Thyroid gland (tissue), 4 donors: ENCODE results near the gene ARL9. TPM values are rescaled to one million over a fixed set of nuclear protein-coding genes. Genes with fewer than 3 reads are reported as not detected.

ENCODE experiments used
- DNase-seq, 2 donors: peaks; one replicate each; pipeline ENCODE4 v3.0.0-alpha.2; 2019
- H3K27ac ChIP-seq, 3 donors: fragments of 200-600 bp; sonication (generic); 1 replicate in 2 of 3; 2 replicates in 1 of 3; pipeline ENCODE4 v1.5.1; 2016 to 2019; ENCODE audit warnings: mild to moderate bottlenecking in 1 of 3, moderate library complexity in 1 of 3
- H3K27me3 ChIP-seq: fragments of 200-600 bp; sonication (generic); one replicate; pipeline ENCODE4 v1.5.1; 2019
- H3K36me3 ChIP-seq, 2 donors: fragments of 200-600 bp; sonication (generic); one replicate each; pipeline ENCODE4 v1.5.1; 2016 to 2019
- H3K4me1 ChIP-seq, 2 donors: fragments of 200-600 bp; sonication (generic); one replicate each; pipeline ENCODE4 v1.5.1; 2017 to 2019
- H3K4me3 ChIP-seq, 3 donors: fragments of 200-600 bp; sonication (generic); replicated peaks in 1 of 3; 1 replicate in 2 of 3; 2 replicates in 1 of 3; pipeline ENCODE4 v1.5.1; 2016; ENCODE audit warnings: mild to moderate bottlenecking in 1 of 3
- H3K9me3 ChIP-seq: fragments of 200-600 bp; sonication (generic); one replicate; pipeline ENCODE4 v1.5.1; 2017
- POLR2A ChIP-seq, 2 donors: fragments of 450-650 bp; IDR thresholded peaks; one replicate each; pipeline ENCODE4 v1.6.1; 2017; ENCODE audit warnings: antibody characterized with exemption in 2 of 2, mild to moderate bottlenecking in 2 of 2, moderate library complexity in 1 of 2
- WGBS, 2 donors: methylation state at CpG; one replicate each; pipeline ENCODE4 v1.1.5; 2017; 5-methylcytosine and 5-hydroxymethylcytosine counted together
- intact Hi-C: fragments of 100-400 bp; cut with DNase I; formaldehyde crosslinking; loops from one replicate; pipeline ENCODE4 v1.15.1; 2023
- total RNA-seq, 4 donors: library from RNA; depleted of rRNA; stranded (reverse); fragments of >200 nt; gene quantifications; one replicate each; pipeline ENCODE4 v1.2.3, GENCODE V29; 2016
- TF ChIP-seq, protein P1 (sequence below), 6 experiments: fragments of 200-600 bp in 3 of 6; fragments of 450-650 bp in 3 of 6; sonication (generic) in 3 of 6; IDR thresholded peaks; one replicate each; pipeline ENCODE4 v1.5.1; 2016 to 2019; ENCODE audit warnings: antibody characterized with exemption in 6 of 6, mild to moderate bottlenecking in 2 of 6, inconsistent platforms in 1 of 6, moderate library complexity in 1 of 6

Gene ARL9
- total RNA-seq, 4 donors from 2014 or later = 0.56 TPM; not detected in 3

DNA sequence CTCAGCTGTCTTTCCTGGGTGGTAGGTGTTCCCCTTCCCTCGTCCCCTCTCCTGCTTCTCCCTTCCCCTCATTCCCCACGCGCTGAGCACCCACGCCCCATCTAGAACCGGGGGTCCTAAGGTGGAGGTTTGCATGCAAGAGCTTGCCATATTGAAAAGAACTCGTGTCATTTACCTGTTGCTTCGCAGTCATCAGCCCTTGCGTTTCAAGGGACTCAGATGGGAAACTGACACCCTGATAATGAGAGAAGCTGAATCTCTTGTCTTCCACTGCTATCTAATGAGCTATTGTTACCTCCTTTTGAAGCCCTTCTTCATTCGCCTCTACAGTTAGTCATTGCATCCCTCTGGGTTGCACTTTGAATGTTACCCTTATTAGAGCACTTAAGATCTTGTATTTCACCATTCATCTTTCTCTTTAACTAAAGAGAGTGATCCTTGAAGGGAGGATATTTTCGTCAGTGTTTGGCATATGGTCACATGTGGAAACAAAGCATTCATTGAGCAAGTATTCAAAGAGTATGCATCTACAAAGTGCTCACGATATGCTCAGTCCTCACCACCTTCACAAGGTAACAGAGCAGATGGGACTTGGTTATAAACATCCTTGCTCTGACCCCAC is 25.7 kb downstream of the ARL9 start:
- WGBS, 2 donors = 36 to 40% methylated on average over 11 of the region's 11 CpGs
- Histone ChIP-seq H3K4me3 (peak overlapping the region in 1 of 3 donors; percentile 45), H3K36me3 (no peaks in the 10 kb centered on the region), H3K9me3 (no peaks in the 10 kb centered on the region), H3K27me3 (no peaks in the 10 kb centered on the region), H3K27ac (no peak overlapping the region), H3K4me1 (peaks cover 0 to 4% of the 10 kb centered on the region in 2 donors)
- TF ChIP-seq, protein P1, sequence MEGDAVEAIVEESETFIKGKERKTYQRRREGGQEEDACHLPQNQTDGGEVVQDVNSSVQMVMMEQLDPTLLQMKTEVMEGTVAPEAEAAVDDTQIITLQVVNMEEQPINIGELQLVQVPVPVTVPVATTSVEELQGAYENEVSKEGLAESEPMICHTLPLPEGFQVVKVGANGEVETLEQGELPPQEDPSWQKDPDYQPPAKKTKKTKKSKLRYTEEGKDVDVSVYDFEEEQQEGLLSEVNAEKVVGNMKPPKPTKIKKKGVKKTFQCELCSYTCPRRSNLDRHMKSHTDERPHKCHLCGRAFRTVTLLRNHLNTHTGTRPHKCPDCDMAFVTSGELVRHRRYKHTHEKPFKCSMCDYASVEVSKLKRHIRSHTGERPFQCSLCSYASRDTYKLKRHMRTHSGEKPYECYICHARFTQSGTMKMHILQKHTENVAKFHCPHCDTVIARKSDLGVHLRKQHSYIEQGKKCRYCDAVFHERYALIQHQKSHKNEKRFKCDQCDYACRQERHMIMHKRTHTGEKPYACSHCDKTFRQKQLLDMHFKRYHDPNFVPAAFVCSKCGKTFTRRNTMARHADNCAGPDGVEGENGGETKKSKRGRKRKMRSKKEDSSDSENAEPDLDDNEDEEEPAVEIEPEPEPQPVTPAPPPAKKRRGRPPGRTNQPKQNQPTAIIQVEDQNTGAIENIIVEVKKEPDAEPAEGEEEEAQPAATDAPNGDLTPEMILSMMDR (IDR thresholded peaks at IDR 0.05) = no peak
- TF ChIP-seq POLR2A (IDR thresholded peaks at IDR 0.05) = no peak
- intact Hi-C loops = loop anchor here (10.0 kb wide), 1 partner anchor 106 kb away; no protein-coding TSS in a partner anchor
- DNase-seq = no peak

DNA sequence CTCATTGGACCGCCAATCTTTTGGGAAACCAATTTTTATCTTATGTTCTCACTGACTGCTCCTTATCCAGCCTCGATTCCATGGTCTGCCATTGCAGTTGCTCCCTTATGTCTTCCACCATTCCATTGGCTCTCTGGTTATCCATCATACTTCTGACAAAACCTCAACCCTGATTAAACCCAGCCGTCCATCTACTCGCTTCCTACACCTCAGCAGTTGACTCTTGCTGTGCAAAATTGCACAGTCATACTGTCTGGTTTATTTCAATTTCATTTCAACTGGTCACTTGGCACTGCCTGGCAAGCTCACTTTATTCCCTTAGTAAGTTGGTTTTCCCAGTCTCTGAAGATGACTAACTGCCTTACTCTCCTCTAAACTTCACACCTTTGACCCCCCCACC is 26.2 kb downstream of the ARL9 start:
- Histone ChIP-seq H3K27ac (no peak overlapping the region), H3K4me3 (no peak overlapping the region), H3K27me3 (no peaks in the 10 kb centered on the region), H3K36me3 (no peaks in the 10 kb centered on the region), H3K4me1 (peaks cover 0 to 4% of the 10 kb centered on the region in 2 donors), H3K9me3 (no peaks in the 10 kb centered on the region)
- intact Hi-C loops = loop anchor here (10.0 kb wide), 1 partner anchor 107 kb away; no protein-coding TSS in a partner anchor
- DNase-seq = no peak
- WGBS, 2 donors = 82 to 87% methylated on average over 4 of the region's 4 CpGs
- TF ChIP-seq, protein P1 (IDR thresholded peaks at IDR 0.05) = no peak
- TF ChIP-seq POLR2A (IDR thresholded peaks at IDR 0.05) = no peak

DNA sequence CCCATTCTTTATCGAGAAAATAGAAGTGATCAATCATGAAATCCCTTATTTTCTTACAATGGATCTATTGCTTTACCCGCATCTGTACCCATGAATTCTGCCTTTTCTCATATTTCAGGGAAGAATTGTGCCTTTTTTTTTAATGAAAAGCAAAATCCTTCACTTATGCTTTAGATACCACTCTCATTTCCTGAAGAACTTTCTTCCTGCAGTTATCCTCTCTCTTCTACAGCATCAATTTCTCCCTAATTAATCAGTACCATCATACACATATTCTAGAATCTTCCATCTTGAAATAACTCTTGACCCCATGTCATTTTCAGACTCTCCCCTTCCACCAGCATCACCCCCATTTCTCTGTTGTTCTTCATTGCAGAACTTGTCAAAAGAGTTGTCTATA is 26.6 kb downstream of the ARL9 start:
- no peaks in the 10 kb centered on the region for H3K27me3 ChIP-seq
- no peak for DNase-seq
- intact Hi-C loops = loop anchor here (10.0 kb wide), 1 partner anchor 107 kb away; no protein-coding TSS in a partner anchor
- H3K4me1 ChIP-seq = peaks cover 0 to 4% of the 10 kb centered on the region in 2 donors
- no peak overlapping the region for H3K27ac ChIP-seq
- TF ChIP-seq, protein P1 (IDR thresholded peaks at IDR 0.05) = no peak
- no peak for TF ChIP-seq POLR2A (IDR thresholded peaks at IDR 0.05)
- H3K4me3 ChIP-seq = no peak overlapping the region
- no peaks in the 10 kb centered on the region for H3K36me3 ChIP-seq
- no peaks in the 10 kb centered on the region for H3K9me3 ChIP-seq
- 93 to 98% methylated on average over 2 of the region's 2 CpGs for WGBS, 2 donors

DNA sequence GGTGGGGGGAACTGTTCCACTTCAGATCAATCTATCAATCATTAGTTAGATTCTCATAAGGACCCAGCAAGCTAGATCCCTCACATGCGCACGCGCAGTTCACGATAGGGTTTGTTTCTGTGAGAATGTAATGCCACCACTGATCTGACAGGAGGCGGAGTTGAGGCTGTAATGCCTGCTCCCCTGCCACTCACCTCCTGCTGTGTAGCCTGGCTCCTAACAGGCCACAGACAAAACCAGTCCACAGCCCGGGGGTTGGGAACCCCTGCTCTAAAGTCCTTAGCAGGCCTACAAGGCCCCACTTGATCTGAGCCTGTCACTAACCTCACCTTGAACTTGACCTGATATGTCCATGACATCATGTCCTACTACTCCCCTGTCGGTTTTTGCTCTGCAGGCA is 30.3 kb downstream of the ARL9 start:
- Histone ChIP-seq H3K4me3 (no peak overlapping the region), H3K27me3 (no peaks in the 10 kb centered on the region), H3K9me3 (no peaks in the 10 kb centered on the region), H3K4me1 (peaks cover 0 to 2% of the 10 kb centered on the region in 2 donors), H3K27ac (no peak overlapping the region), H3K36me3 (no peaks in the 10 kb centered on the region)
- 80 to 92% methylated on average over 7 of the region's 7 CpGs for WGBS, 2 donors
- intact Hi-C loops = loop anchor here (10.0 kb wide), 1 partner anchor 111 kb away; no protein-coding TSS in a partner anchor
- DNase-seq = no peak
- TF ChIP-seq POLR2A (IDR thresholded peaks at IDR 0.05) = no peak
- TF ChIP-seq, protein P1 (IDR thresholded peaks at IDR 0.05) = no peak

DNA sequence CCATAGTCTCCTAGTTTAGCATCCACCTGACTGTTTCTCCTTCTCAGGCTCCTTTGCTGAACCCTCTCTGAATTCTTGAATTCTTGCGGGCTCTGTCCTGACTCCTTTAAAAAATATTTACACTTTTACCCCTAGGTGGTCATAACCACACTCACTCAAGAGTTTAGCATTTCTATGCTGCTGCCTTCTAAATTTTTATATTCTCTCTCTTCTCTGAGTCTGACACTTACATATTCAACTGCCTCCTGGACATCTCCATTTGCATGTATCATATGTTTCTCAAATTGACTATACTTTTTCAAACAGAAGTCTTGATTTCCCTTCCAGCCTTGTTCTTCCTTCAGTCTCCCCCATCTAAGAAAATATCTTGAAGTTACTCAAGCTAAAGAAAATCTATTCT is 31.6 kb downstream of the ARL9 start:
- no peak for DNase-seq
- Histone ChIP-seq H3K27ac (no peak overlapping the region), H3K4me3 (no peak overlapping the region), H3K4me1 (no peaks in the 10 kb centered on the region), H3K36me3 (no peaks in the 10 kb centered on the region), H3K9me3 (no peaks in the 10 kb centered on the region), H3K27me3 (no peaks in the 10 kb centered on the region)
- intact Hi-C loops = loop anchor here (10.0 kb wide), 1 partner anchor 112 kb away; no protein-coding TSS in a partner anchor
- TF ChIP-seq, protein P1 (IDR thresholded peaks at IDR 0.05) = no peak
- TF ChIP-seq POLR2A (IDR thresholded peaks at IDR 0.05) = no peak
- WGBS, 2 donors = 98 to 100% methylated on average over 1 of the region's 1 CpG
